ENCODE results near the gene KRT36. TPM values are rescaled to one million over a fixed set of nuclear protein-coding genes. Genes with fewer than 3 reads are reported as not detected.

Gene KRT36
- total RNA-seq, 4 donors from 2014 or later: not detected

- no peaks in the 10 kb centered on the region for H3K27me3 ChIP-seq
- no peaks in the 10 kb centered on the region for H3K9me3 ChIP-seq
- no peak overlapping the region for H3K4me3 ChIP-seq
- TF ChIP-seq CTCF (IDR thresholded peaks at IDR 0.05) (no peak), POLR2A (IDR thresholded peaks at IDR 0.05) (no peak)
- H3K27ac ChIP-seq: no peak overlapping the region
- DNase-seq: no peak
- no peaks in the 10 kb centered on the region for H3K36me3 ChIP-seq
- H3K4me1 ChIP-seq: no peaks in the 10 kb centered on the region
- intact Hi-C loops (cut with DNase I; ENCODE audit: low total_unique reads): no loop called here
These were observed 22.0 kb upstream of the KRT36 start for GRCh38 chr17:41511716-41512115.

GRCh38 chr17:41511116-41511515, 21.4 kb upstream of the KRT36 start:
- Histone ChIP-seq H3K4me3 (no peak overlapping the region), H3K9me3 (no peaks in the 10 kb centered on the region), H3K36me3 (no peaks in the 10 kb centered on the region), H3K4me1 (no peaks in the 10 kb centered on the region), H3K27me3 (no peaks in the 10 kb centered on the region), H3K27ac (no peak overlapping the region)
- DNase-seq: no peak
- TF ChIP-seq POLR2A (IDR thresholded peaks at IDR 0.05) (no peak), CTCF (IDR thresholded peaks at IDR 0.05) (no peak)
- intact Hi-C loops (cut with DNase I; ENCODE audit: low total_unique reads): no loop called here

GRCh38 chr17:41510251-41511065, 20.7 kb upstream of the KRT36 start:
- Histone ChIP-seq H3K4me3 (no peak overlapping the region), H3K36me3 (no peaks in the 10 kb centered on the region), H3K9me3 (no peaks in the 10 kb centered on the region), H3K27ac (no peak overlapping the region), H3K4me1 (no peaks in the 10 kb centered on the region), H3K27me3 (no peaks in the 10 kb centered on the region)
- TF ChIP-seq CTCF (IDR thresholded peaks at IDR 0.05): no peak
- intact Hi-C loops (cut with DNase I; ENCODE audit: low total_unique reads): no loop called here
- DNase-seq: no peak

GRCh38 chr17:41507315-41507880, 17.7 kb upstream of the KRT36 start:
- intact Hi-C loops (cut with DNase I; ENCODE audit: low total_unique reads): no loop called here
- Histone ChIP-seq H3K4me3 (no peak overlapping the region), H3K4me1 (peaks cover 0 to 16% of the 10 kb centered on the region in 2 donors), H3K27ac (no peak overlapping the region), H3K27me3 (no peaks in the 10 kb centered on the region), H3K36me3 (no peaks in the 10 kb centered on the region), H3K9me3 (no peaks in the 10 kb centered on the region)
- TF ChIP-seq POLR2A (IDR thresholded peaks at IDR 0.05) (no peak), CTCF (IDR thresholded peaks at IDR 0.05) (no peak)
- no peak for DNase-seq

All from uterus (tissue), 4 donors.